SK-N-SH (cell line): Measurements from ENCODE around the gene ALDH1L1.
"Not testable (repeated sequence)": the region's sequence is repeated elsewhere in the genome, so short reads cannot be mapped to it uniquely, and the experiment has no call there.

ENCODE experiments used
- CHD2 ChIP-seq: fragments of 150-350 bp; IDR thresholded peaks from 2 replicates; pipeline ENCODE4 v1.6.1; 2018; ENCODE audit warnings: low read length; ENCODE audit not compliant: partially characterized antibody
- TF ChIP-seq, protein P1 (sequence below): fragments of 200-600 bp; sonication (generic); IDR thresholded peaks from 2 replicates; pipeline ENCODE4 v1.6.1; 2017; ENCODE audit warnings: antibody characterized with exemption, mild to moderate bottlenecking, moderate library complexity

DNA sequence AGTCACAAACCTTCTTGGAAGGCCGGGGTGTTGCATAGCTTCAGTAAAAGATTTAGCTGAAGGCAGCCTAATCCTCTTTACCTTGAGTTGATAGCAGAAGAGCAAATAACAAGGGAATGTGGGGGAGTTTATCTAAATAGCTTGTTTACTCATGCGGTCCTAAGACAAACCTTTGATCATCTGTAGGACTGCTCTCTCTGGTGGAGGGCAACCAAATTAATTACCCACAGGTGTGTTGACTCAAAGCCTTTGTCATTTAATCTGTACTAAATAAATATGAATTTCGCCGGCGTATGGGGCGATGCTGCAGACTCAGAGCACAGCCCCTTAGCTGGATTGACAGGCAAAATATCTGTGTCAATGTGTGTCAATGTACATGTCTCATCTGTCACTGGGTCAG, 113.7 kb downstream of the ALDH1L1 start:
- TF ChIP-seq, protein P1, sequence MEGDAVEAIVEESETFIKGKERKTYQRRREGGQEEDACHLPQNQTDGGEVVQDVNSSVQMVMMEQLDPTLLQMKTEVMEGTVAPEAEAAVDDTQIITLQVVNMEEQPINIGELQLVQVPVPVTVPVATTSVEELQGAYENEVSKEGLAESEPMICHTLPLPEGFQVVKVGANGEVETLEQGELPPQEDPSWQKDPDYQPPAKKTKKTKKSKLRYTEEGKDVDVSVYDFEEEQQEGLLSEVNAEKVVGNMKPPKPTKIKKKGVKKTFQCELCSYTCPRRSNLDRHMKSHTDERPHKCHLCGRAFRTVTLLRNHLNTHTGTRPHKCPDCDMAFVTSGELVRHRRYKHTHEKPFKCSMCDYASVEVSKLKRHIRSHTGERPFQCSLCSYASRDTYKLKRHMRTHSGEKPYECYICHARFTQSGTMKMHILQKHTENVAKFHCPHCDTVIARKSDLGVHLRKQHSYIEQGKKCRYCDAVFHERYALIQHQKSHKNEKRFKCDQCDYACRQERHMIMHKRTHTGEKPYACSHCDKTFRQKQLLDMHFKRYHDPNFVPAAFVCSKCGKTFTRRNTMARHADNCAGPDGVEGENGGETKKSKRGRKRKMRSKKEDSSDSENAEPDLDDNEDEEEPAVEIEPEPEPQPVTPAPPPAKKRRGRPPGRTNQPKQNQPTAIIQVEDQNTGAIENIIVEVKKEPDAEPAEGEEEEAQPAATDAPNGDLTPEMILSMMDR: not testable (repeated sequence)
- not testable (repeated sequence) for TF ChIP-seq CHD2
